Measurements from ENCODE around the gene PEX6.

DNA sequence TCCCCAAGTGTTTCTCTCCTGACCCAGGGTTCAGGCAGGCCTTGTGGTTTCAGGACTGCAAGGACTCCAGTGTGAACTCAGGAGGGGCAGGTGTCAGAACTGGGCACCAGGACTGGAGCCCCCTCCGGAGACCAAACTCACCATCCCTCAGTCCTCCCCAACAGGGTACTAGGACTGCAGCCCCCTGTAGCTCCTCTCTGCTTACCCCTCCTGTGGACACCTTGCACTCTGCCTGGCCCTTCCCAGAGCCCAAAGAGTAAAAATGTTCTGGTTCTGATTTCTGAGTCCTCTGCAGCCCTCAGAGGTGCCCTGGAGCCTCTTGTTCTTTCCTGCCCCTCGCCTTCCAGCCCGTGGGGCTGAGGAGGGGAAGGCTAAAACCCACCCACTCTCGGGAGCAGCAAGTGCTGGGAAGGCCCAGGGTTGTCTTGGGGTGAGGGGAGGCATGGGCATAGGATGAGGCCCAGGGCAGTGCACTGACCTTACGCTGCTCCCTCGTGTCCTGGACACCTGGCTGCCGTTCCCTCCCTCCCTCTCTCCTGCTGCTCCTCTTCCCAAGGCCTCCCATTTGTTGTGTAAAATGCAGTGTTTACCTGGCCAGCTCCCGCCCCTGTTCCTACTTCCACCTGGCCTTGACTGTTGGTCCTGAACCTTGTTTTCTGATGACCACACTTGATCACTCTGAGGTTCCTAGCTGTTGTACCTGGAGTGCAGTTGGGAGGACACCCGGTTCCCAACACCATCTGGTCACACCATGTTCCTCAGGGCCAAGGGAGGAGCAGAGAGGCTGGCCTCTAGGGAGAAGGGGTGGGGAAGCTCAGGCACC, 39.8 kb downstream of the PEX6 start:
- TF ChIP-seq EZH2 (IDR thresholded peaks at IDR 0.05; ENCODE audit: borderline replicate concordance, low read length), result no peak
- TF ChIP-seq, protein P1, sequence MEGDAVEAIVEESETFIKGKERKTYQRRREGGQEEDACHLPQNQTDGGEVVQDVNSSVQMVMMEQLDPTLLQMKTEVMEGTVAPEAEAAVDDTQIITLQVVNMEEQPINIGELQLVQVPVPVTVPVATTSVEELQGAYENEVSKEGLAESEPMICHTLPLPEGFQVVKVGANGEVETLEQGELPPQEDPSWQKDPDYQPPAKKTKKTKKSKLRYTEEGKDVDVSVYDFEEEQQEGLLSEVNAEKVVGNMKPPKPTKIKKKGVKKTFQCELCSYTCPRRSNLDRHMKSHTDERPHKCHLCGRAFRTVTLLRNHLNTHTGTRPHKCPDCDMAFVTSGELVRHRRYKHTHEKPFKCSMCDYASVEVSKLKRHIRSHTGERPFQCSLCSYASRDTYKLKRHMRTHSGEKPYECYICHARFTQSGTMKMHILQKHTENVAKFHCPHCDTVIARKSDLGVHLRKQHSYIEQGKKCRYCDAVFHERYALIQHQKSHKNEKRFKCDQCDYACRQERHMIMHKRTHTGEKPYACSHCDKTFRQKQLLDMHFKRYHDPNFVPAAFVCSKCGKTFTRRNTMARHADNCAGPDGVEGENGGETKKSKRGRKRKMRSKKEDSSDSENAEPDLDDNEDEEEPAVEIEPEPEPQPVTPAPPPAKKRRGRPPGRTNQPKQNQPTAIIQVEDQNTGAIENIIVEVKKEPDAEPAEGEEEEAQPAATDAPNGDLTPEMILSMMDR (conservative IDR thresholded peaks at IDR 0.05 in 1 of 2, IDR thresholded peaks at IDR 0.05 in 1 of 2; ENCODE audit: extremely low read depth in 1 of 2, insufficient read depth in 1 of 2, low read depth in 1 of 2, low read length in 2 of 2), result no peak
